ENCODE data around the gene NEIL1. TPM values are rescaled to one million over a fixed set of nuclear protein-coding genes. Genes with fewer than 3 reads are reported as not detected.

Gene NEIL1
- total and polyA plus RNA-seq, 2 experiments from 2014 or later = 42.2 to 71.2 TPM

GRCh38 chr15:75357976-75358673 is 11.3 kb downstream of the NEIL1 start:
- Histone ChIP-seq H3K27ac (no peak overlapping the region), H3K36me3 (peaks cover 7% of the 10 kb centered on the region), H3K4me1 (ENCODE audit: low read depth) (no peaks in the 10 kb centered on the region), H3K4me3 (no peak overlapping the region), H3K9me3 (ENCODE audit: low read depth) (no peaks in the 10 kb centered on the region), H3K27me3 (no peaks in the 10 kb centered on the region)
- no peak for TF ChIP-seq CTCF (IDR thresholded peaks at IDR 0.05; ENCODE audit: low read depth, low read length)
- no peak for DNase-seq (ENCODE audit: low read depth in 1 of 2, low spot score in 1 of 2)

GRCh38 chr15:75358771-75359536 is 12.1 kb downstream of the NEIL1 start:
- H3K36me3 ChIP-seq = peaks cover 7% of the 10 kb centered on the region
- no peaks in the 10 kb centered on the region for H3K27me3 ChIP-seq
- H3K27ac ChIP-seq = no peak overlapping the region
- DNase-seq (ENCODE audit: low read depth in 1 of 2, low spot score in 1 of 2) = no peak
- no peak for TF ChIP-seq CTCF (IDR thresholded peaks at IDR 0.05; ENCODE audit: low read depth, low read length)
- no peak overlapping the region for H3K4me3 ChIP-seq
- H3K4me1 ChIP-seq (ENCODE audit: low read depth) = no peaks in the 10 kb centered on the region
- no peaks in the 10 kb centered on the region for H3K9me3 ChIP-seq (ENCODE audit: low read depth)

- Histone ChIP-seq H3K4me3 (no peak overlapping the region), H3K27ac (no peak overlapping the region), H3K27me3 (no peaks in the 10 kb centered on the region), H3K36me3 (peaks cover 9% of the 10 kb centered on the region), H3K4me1 (ENCODE audit: low read depth) (no peaks in the 10 kb centered on the region), H3K9me3 (ENCODE audit: low read depth) (no peaks in the 10 kb centered on the region)
- no peak for TF ChIP-seq CTCF (IDR thresholded peaks at IDR 0.05; ENCODE audit: low read depth, low read length)
- no peak for DNase-seq (ENCODE audit: low read depth in 1 of 2, low spot score in 1 of 2)
Measured at GRCh38 chr15:75359537-75360250, 12.9 kb downstream of the NEIL1 start.

GRCh38 chr15:75360391-75360790 is 13.6 kb downstream of the NEIL1 start:
- no peaks in the 10 kb centered on the region for H3K27me3 ChIP-seq
- no peak for TF ChIP-seq CTCF (IDR thresholded peaks at IDR 0.05; ENCODE audit: low read depth, low read length)
- H3K4me3 ChIP-seq = no peak overlapping the region
- peaks cover 16% of the 10 kb centered on the region for H3K36me3 ChIP-seq
- no peaks in the 10 kb centered on the region for H3K4me1 ChIP-seq (ENCODE audit: low read depth)
- no peaks in the 10 kb centered on the region for H3K9me3 ChIP-seq (ENCODE audit: low read depth)
- H3K27ac ChIP-seq = no peak overlapping the region
- DNase-seq (ENCODE audit: low read depth in 1 of 2, low spot score in 1 of 2) = no peak

- Histone ChIP-seq H3K9me3 (ENCODE audit: low read depth) (no peaks in the 10 kb centered on the region), H3K4me3 (no peak overlapping the region), H3K27ac (no peak overlapping the region), H3K27me3 (no peaks in the 10 kb centered on the region), H3K36me3 (peaks cover 17% of the 10 kb centered on the region), H3K4me1 (ENCODE audit: low read depth) (no peaks in the 10 kb centered on the region)
- no peak for TF ChIP-seq CTCF (IDR thresholded peaks at IDR 0.05; ENCODE audit: low read depth, low read length)
- no peak for DNase-seq (ENCODE audit: low read depth in 1 of 2, low spot score in 1 of 2)
Measured at GRCh38 chr15:75360856-75361255, 14.0 kb downstream of the NEIL1 start.

All from cardiac muscle cell (in vitro differentiated cells and primary cell).